ENCODE data around the gene E2F6.

DNA sequence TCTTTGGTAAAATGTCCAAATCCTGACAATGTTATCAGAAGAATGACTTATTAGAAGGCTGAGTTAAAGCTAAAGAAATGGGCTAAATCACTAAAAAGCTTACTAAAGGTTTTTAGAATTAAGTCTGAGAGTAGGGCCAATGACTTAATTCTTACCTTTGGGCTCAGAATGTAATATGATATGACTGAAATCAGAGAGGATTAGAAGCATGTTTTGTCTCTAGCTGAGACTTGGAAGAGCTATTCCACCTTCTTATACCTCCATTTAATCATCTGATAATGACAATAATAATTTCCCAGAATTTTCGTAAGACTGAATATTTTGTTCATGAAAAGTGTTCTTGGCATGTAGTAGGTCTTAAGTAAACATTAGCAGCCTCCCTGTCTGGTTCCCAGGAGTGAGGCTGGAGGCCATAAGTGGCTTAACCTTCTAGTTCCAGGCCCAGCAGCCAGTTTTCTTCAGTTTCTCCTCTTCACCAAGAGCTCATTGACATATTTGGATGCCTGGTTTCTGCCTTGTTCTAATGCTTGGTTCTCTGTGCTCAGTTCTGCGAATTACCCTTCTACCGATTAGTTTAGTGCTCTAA, 25.5 kb upstream of the E2F6 start:
- TF ChIP-seq, protein P1, sequence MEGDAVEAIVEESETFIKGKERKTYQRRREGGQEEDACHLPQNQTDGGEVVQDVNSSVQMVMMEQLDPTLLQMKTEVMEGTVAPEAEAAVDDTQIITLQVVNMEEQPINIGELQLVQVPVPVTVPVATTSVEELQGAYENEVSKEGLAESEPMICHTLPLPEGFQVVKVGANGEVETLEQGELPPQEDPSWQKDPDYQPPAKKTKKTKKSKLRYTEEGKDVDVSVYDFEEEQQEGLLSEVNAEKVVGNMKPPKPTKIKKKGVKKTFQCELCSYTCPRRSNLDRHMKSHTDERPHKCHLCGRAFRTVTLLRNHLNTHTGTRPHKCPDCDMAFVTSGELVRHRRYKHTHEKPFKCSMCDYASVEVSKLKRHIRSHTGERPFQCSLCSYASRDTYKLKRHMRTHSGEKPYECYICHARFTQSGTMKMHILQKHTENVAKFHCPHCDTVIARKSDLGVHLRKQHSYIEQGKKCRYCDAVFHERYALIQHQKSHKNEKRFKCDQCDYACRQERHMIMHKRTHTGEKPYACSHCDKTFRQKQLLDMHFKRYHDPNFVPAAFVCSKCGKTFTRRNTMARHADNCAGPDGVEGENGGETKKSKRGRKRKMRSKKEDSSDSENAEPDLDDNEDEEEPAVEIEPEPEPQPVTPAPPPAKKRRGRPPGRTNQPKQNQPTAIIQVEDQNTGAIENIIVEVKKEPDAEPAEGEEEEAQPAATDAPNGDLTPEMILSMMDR (IDR thresholded peaks at IDR 0.05; ENCODE audit: insufficient read depth, low read length): no peak
- TF ChIP-seq POLR2AphosphoS5 (IDR thresholded peaks at IDR 0.05; ENCODE audit: low read depth) (no peak), GABPA (IDR thresholded peaks at IDR 0.05; ENCODE audit: low read depth) (no peak)
- TF ChIP-seq, protein P2, sequence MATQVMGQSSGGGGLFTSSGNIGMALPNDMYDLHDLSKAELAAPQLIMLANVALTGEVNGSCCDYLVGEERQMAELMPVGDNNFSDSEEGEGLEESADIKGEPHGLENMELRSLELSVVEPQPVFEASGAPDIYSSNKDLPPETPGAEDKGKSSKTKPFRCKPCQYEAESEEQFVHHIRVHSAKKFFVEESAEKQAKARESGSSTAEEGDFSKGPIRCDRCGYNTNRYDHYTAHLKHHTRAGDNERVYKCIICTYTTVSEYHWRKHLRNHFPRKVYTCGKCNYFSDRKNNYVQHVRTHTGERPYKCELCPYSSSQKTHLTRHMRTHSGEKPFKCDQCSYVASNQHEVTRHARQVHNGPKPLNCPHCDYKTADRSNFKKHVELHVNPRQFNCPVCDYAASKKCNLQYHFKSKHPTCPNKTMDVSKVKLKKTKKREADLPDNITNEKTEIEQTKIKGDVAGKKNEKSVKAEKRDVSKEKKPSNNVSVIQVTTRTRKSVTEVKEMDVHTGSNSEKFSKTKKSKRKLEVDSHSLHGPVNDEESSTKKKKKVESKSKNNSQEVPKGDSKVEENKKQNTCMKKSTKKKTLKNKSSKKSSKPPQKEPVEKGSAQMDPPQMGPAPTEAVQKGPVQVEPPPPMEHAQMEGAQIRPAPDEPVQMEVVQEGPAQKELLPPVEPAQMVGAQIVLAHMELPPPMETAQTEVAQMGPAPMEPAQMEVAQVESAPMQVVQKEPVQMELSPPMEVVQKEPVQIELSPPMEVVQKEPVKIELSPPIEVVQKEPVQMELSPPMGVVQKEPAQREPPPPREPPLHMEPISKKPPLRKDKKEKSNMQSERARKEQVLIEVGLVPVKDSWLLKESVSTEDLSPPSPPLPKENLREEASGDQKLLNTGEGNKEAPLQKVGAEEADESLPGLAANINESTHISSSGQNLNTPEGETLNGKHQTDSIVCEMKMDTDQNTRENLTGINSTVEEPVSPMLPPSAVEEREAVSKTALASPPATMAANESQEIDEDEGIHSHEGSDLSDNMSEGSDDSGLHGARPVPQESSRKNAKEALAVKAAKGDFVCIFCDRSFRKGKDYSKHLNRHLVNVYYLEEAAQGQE (IDR thresholded peaks at IDR 0.05; ENCODE audit: insufficient replicate concordance, low read depth): no peak
